Osteocyte (in vitro differentiated cells): ENCODE measurements around the gene TMEM198. TPM values are rescaled to one million over a fixed set of nuclear protein-coding genes. Genes with fewer than 3 reads are reported as not detected.

Experiments used
- DNase-seq: peaks from one replicate; pipeline ENCODE4 v3.0.0; 2021; ENCODE audit warnings: mixed read lengths; ENCODE audit not compliant: unreplicated experiment; ENCODE audit errors: extremely low spot score
- H3K27ac Mint-ChIP-seq: one replicate; pipeline ENCODE4 v1.8.0; 2021; ENCODE audit warnings: mild to moderate bottlenecking, mixed read lengths; ENCODE audit not compliant: unreplicated experiment
- H3K27me3 Mint-ChIP-seq: one replicate; pipeline ENCODE4 v1.8.0; 2021; ENCODE audit warnings: mixed read lengths; ENCODE audit not compliant: unreplicated experiment
- H3K36me3 Mint-ChIP-seq: one replicate; pipeline ENCODE4 v1.8.0; 2021; ENCODE audit warnings: mixed read lengths; ENCODE audit not compliant: unreplicated experiment
- H3K4me1 Mint-ChIP-seq: one replicate; pipeline ENCODE4 v1.8.0; 2021; ENCODE audit warnings: mixed read lengths; ENCODE audit not compliant: unreplicated experiment
- H3K4me3 Mint-ChIP-seq: one replicate; pipeline ENCODE4 v1.8.0; 2021; ENCODE audit warnings: mild to moderate bottlenecking, moderate library complexity, mixed read lengths; ENCODE audit not compliant: unreplicated experiment
- H3K9me3 Mint-ChIP-seq: one replicate; pipeline ENCODE4 v1.8.0; 2021; ENCODE audit warnings: mixed read lengths; ENCODE audit not compliant: unreplicated experiment
- CTCF ChIP-seq: fragments of 200-600 bp; sonication (generic); IDR thresholded peaks from 2 replicates; pipeline ENCODE4 v1.5.0; 2021; ENCODE audit warnings: antibody characterized with exemption, mild to moderate bottlenecking, moderate library complexity
- total RNA-seq: library from RNA; stranded (reverse); gene quantifications from 2 replicates; pipeline ENCODE4 v1.2.1, GENCODE V29; 2021

TMEM198 gene
- total RNA-seq, 1 donor from 2014 or later, result 5.3 TPM

- TF ChIP-seq CTCF, result no peak
- H3K9me3 Mint-ChIP-seq, result no peaks in the 10 kb centered on the region
- peaks cover 66% of the 10 kb centered on the region for H3K27me3 Mint-ChIP-seq
- H3K27ac Mint-ChIP-seq, result no peak overlapping the region
- no peaks in the 10 kb centered on the region for H3K36me3 Mint-ChIP-seq
- H3K4me1 Mint-ChIP-seq, result peaks cover 27% of the 10 kb centered on the region
- no peak for DNase-seq
- H3K4me3 Mint-ChIP-seq, result no peak overlapping the region
Measured at GRCh38 chr2:219513787-219514186, 30.0 kb upstream of the TMEM198 start.

- TF ChIP-seq CTCF, result no peak
- Mint-ChIP-seq H3K9me3 (no peaks in the 10 kb centered on the region), H3K4me1 (peaks cover 25% of the 10 kb centered on the region), H3K27ac (no peak within 1 kb of the TSS), H3K27me3 (peaks cover 66% of the 10 kb centered on the region), H3K4me3 (no peak within 1 kb of the TSS), H3K36me3 (no peaks in the 10 kb centered on the region)
- no peak for DNase-seq
Measured at GRCh38 chr2:219514196-219514761, 29.5 kb upstream of the TMEM198 start, which contains the start of gene ASIC4. Gene ASIC4, plus strand, starts transcription at chr2:219514482. Its CDS starts 243 bp downstream, at chr2:219514725.

- peaks cover 66% of the 10 kb centered on the region for H3K27me3 Mint-ChIP-seq
- H3K4me3 Mint-ChIP-seq, result no peak overlapping the region
- no peaks in the 10 kb centered on the region for H3K9me3 Mint-ChIP-seq
- H3K4me1 Mint-ChIP-seq, result peaks cover 20% of the 10 kb centered on the region
- H3K36me3 Mint-ChIP-seq, result no peaks in the 10 kb centered on the region
- DNase-seq, result no peak
- TF ChIP-seq CTCF, result no peak
- no peak overlapping the region for H3K27ac Mint-ChIP-seq
Measured at GRCh38 chr2:219514836-219515235, 29.0 kb upstream of the TMEM198 start.

GRCh38 chr2:219515874-219516629 lies 27.8 kb upstream of the TMEM198 start:
- peaks cover 15% of the 10 kb centered on the region for H3K4me1 Mint-ChIP-seq
- no peak for DNase-seq
- no peak for TF ChIP-seq CTCF
- H3K27ac Mint-ChIP-seq, result no peak overlapping the region
- no peaks in the 10 kb centered on the region for H3K36me3 Mint-ChIP-seq
- H3K9me3 Mint-ChIP-seq, result no peaks in the 10 kb centered on the region
- H3K4me3 Mint-ChIP-seq, result no peak overlapping the region
- peaks cover 59% of the 10 kb centered on the region for H3K27me3 Mint-ChIP-seq

- peaks cover 24% of the 10 kb centered on the region for H3K4me1 Mint-ChIP-seq
- no peak overlapping the region for H3K27ac Mint-ChIP-seq
- TF ChIP-seq CTCF, result no peak
- H3K36me3 Mint-ChIP-seq, result no peaks in the 10 kb centered on the region
- DNase-seq, result no peak
- H3K4me3 Mint-ChIP-seq, result no peak overlapping the region
- H3K9me3 Mint-ChIP-seq, result no peaks in the 10 kb centered on the region
- peaks cover 57% of the 10 kb centered on the region for H3K27me3 Mint-ChIP-seq
Measured at GRCh38 chr2:219516888-219517287, 26.9 kb upstream of the TMEM198 start.
